ENCODE measurements around the gene TRIOBP. TPM values are rescaled to one million over a fixed set of nuclear protein-coding genes. Genes with fewer than 3 reads are reported as not detected.

The TRIOBP gene
- total and polyA plus RNA-seq, 2 of the 13 experiments (the other 11 are each of a cell fraction or from before 2014, with no cell fraction given) = 6.1 to 15.4 TPM

GRCh38 chr22:37741312-37741795 lies 44.5 kb downstream of the TRIOBP start (continued):
- TF ChIP-seq AKNA (CRISPR knock-in tag; IDR thresholded peaks at IDR 0.05; ENCODE audit: borderline replicate concordance) (no peak), ZBTB43 (CRISPR knock-in tag; conservative IDR thresholded peaks at IDR 0.05) (peak; percentile 92), TEAD3 (CRISPR knock-in tag; optimal IDR thresholded peaks at IDR 0.05; ENCODE audit: borderline replicate concordance) (peak; percentile 44), ZNF256 (CRISPR knock-in tag; conservative IDR thresholded peaks at IDR 0.05) (no peak), PPARG (CRISPR knock-in tag; conservative IDR thresholded peaks at IDR 0.05) (no peak), MAFF (IDR thresholded peaks at IDR 0.05; ENCODE audit: low read depth, low read length) (no peak), CEBPG (CRISPR knock-in tag; IDR thresholded peaks at IDR 0.05) (peak; percentile 87), SOX13 (IDR thresholded peaks at IDR 0.05) (no peak), SOX13 (CRISPR knock-in tag; conservative IDR thresholded peaks at IDR 0.05 in 1 of 2, IDR thresholded peaks at IDR 0.05 in 1 of 2) (peak in 1 of 2 experiments; percentile 22; a peak in 1 of 4 replicates), TBX2 (CRISPR knock-in tag; IDR thresholded peaks at IDR 0.05; ENCODE audit: borderline replicate concordance) (peak; percentile 32; the same call in 1 of the 2 replicates), ZBED4 (CRISPR knock-in tag; IDR thresholded peaks at IDR 0.05; ENCODE audit: borderline replicate concordance) (0 out of 2 replicates have a peak, but pooled peaks have one; percentile 24), ZNF329 (CRISPR knock-in tag; IDR thresholded peaks at IDR 0.05; ENCODE audit: low read depth) (no peak)
